Neutrophil (primary cell): ENCODE data around the gene PRLR.

Experiments used
- H3K27ac ChIP-seq: fragments of 200-600 bp; sonication (generic); 2 replicates; pipeline ENCODE4 v1.5.1; 2016; ENCODE audit warnings: mild to moderate bottlenecking, moderate library complexity
- H3K27me3 ChIP-seq: fragments of 200-600 bp; sonication (generic); 2 replicates; pipeline ENCODE4 v1.6.0; 2016; ENCODE audit warnings: mild to moderate bottlenecking
- H3K36me3 ChIP-seq: fragments of 200-600 bp; sonication (generic); 2 replicates; pipeline ENCODE4 v1.5.1; 2017
- H3K4me1 ChIP-seq, 2 experiments: fragments of 200-600 bp in 1 of 2; sonication (generic) in 1 of 2; 1 replicate in 1 of 2; 2 replicates in 1 of 2; pipeline versions ENCODE4 v1.5.1 to v1.6.1; 2013 to 2016; ENCODE audit warnings: low read depth in 1 of 2, low read length in 1 of 2, mild to moderate bottlenecking in 1 of 2, moderate library complexity in 1 of 2; ENCODE audit not compliant: control insufficient read depth in 1 of 2, insufficient read depth in 1 of 2
- H3K4me3 ChIP-seq, 2 experiments: fragments of 200-600 bp in 1 of 2; sonication (generic) in 1 of 2; 1 replicate in 1 of 2; 2 replicates in 1 of 2; pipeline ENCODE4 v1.5.1; 2013 to 2016; ENCODE audit warnings: low read depth in 1 of 2, low read length in 1 of 2, mild to moderate bottlenecking in 1 of 2, moderate library complexity in 1 of 2
- H3K9me3 ChIP-seq: fragments of 200-600 bp; sonication (generic); 2 replicates; pipeline ENCODE4 v1.5.1; 2016
- CTCF ChIP-seq: fragments of 200-600 bp; sonication (generic); IDR thresholded peaks from 2 replicates; pipeline ENCODE4 v1.5.1; 2016; ENCODE audit warnings: antibody characterized with exemption

The PRLR gene

GRCh38 chr5:35004771-35005170 is 225.5 kb downstream of the PRLR start:
- Histone ChIP-seq H3K36me3 (no peaks in the 10 kb centered on the region), H3K4me1 (no peaks in the 10 kb centered on the region), H3K27ac (no peak overlapping the region), H3K9me3 (no peaks in the 10 kb centered on the region), H3K27me3 (peaks cover 4% of the 10 kb centered on the region), H3K4me3 (no peak overlapping the region)
- TF ChIP-seq CTCF: no peak

- peaks cover 4% of the 10 kb centered on the region for H3K27me3 ChIP-seq
- no peaks in the 10 kb centered on the region for H3K9me3 ChIP-seq
- no peak overlapping the region for H3K27ac ChIP-seq
- H3K4me3 ChIP-seq: no peak overlapping the region
- TF ChIP-seq CTCF: no peak
- no peaks in the 10 kb centered on the region for H3K4me1 ChIP-seq
- no peaks in the 10 kb centered on the region for H3K36me3 ChIP-seq
Observed at GRCh38 chr5:35004200-35004599, 226.1 kb downstream of the PRLR start.

- no peaks in the 10 kb centered on the region for H3K9me3 ChIP-seq
- peak; percentile 74 for TF ChIP-seq CTCF
- no peak overlapping the region for H3K4me3 ChIP-seq
- no peak overlapping the region for H3K27ac ChIP-seq
- H3K36me3 ChIP-seq: no peaks in the 10 kb centered on the region
- H3K27me3 ChIP-seq: peaks cover 4% of the 10 kb centered on the region
- H3K4me1 ChIP-seq: no peaks in the 10 kb centered on the region
Observed at GRCh38 chr5:35003018-35003957, 227.0 kb downstream of the PRLR start.

GRCh38 chr5:35002459-35002858 is 227.8 kb downstream of the PRLR start:
- Histone ChIP-seq H3K9me3 (no peaks in the 10 kb centered on the region), H3K36me3 (no peaks in the 10 kb centered on the region), H3K27ac (no peak overlapping the region), H3K4me3 (no peak overlapping the region), H3K27me3 (no peaks in the 10 kb centered on the region), H3K4me1 (no peaks in the 10 kb centered on the region)
- no peak for TF ChIP-seq CTCF

- TF ChIP-seq CTCF: no peak
- Histone ChIP-seq H3K27ac (no peak overlapping the region), H3K36me3 (no peaks in the 10 kb centered on the region), H3K9me3 (no peaks in the 10 kb centered on the region), H3K4me1 (no peaks in the 10 kb centered on the region), H3K27me3 (no peaks in the 10 kb centered on the region), H3K4me3 (no peak overlapping the region)
Observed at GRCh38 chr5:35001842-35002241, 228.4 kb downstream of the PRLR start.
